GM19035 (cell line): Measurements from ENCODE around the gene PLA2G1B.
"Not testable (repeated sequence)": the region's sequence is repeated elsewhere in the genome, so short reads cannot be mapped to it uniquely, and the experiment has no call there.

Experiments used
- ATAC-seq: cut with Tn5 transposase; IDR thresholded peaks from one replicate; pipeline ENCODE4 v1.9.1; 2021; ENCODE audit not compliant: unreplicated experiment

The PLA2G1B gene

DNA sequence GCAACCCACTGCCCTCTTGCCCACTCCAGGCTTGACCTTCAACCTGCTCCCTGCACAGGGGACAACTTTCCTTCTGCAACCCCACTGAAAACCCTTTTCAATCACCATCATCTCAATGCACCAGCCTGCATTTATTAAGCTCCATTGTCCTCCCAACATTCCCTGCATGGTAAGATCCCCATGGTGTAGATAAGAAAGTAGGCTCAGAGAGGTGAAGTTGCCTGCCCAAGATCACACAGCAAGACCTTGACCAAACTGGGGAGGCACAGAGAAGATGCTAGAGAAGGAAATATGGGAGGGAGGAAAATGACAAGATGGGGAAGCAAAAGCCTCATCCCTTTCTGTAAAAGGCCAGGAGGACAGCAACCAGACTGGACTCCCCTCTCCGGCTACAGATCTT is 31.5 kb upstream of the PLA2G1B start:
- no peak for ATAC-seq

GRCh38 chr12:120358412-120359100 is 31.0 kb upstream of the PLA2G1B start:
- ATAC-seq = no peak

DNA sequence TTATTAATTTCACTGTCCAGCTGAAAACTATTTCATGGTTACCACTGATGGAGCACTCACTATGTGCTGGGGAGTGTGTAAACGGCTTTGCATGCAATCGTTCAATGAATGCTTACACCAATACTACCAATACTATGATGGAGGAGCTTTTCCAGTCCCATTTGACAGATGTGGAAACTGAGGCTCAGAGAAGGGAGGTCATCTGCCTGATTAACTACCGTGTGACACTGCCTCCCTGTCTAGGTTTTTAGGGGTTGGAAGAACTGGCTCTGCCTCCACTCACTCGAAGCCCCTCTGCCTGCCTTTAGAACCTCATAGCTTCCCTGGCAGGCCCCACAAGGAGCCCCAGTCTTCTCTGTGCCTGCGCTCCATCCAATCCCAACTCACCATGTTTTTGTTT is 29.5 kb upstream of the PLA2G1B start:
- no peak for ATAC-seq

DNA sequence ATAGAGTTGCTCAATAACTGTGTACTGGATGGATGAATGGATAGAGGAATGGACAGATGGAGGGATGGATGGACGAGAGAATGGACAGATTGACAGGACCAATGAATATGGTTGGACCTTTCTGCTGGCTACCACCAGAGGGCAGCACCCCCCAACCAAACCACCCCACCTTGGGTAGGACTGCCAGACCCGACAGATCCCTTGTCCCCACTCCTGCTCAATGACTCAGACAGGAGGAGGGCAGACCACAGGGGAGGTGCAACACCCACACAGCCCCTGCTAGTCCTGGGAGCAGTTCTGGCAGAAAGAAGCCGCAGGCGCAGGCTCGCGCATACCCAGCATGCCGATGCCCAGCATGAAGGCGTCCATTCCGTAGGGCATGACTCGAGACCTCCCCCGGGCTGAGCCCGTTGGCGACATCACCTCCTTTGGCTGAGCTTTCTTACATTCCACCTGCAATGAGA is 29.0 kb upstream of the PLA2G1B start:
- no peak for ATAC-seq

DNA sequence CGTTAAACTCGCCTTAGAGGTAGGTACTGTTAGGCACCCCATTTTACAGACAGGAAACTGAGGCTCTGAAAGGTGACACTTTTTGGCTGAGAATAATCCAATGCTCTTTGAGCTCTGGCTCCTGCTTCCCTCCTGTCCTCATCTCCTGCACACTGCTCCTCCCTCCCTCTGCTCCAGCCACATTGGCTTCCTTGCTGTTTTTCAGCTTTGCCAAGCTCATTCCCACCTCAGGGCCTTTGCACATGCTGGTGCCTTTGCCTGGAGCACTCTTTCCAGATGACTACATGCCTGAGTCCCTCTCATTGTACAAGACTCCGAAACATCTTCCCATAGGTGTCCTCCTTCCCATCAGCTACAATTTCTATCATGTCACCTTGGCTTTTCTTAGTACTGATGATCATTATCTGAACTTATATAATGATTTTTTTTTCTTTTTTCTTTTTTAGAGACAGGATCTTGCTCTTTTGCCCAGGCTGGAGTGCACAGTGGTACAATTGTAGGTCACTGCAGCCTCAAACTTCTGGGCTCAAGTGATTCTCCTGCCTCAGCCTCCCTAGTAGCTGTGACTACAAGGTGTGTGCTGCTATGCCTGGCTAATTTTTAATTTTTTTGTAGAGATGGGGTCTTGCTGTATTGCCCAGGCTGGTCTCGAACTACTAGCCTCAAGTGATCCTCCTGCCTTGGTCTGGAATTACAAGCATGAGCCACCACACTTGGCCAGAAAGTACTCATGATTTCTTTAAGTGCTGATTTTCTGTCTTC is 26.2 kb upstream of the PLA2G1B start:
- ATAC-seq = no peak

GRCh38 chr12:120353136-120353535 is 25.6 kb upstream of the PLA2G1B start:
- no peak for ATAC-seq

GRCh38 chr12:120352117-120352516 is 24.5 kb upstream of the PLA2G1B start:
- no peak for ATAC-seq

GRCh38 chr12:120350576-120351350 is 23.2 kb upstream of the PLA2G1B start:
- ATAC-seq = no peak

- ATAC-seq = no peak
These were observed 20.2 kb upstream of the PLA2G1B start for GRCh38 chr12:120347766-120348165.

- no peak for ATAC-seq
These were observed 19.1 kb upstream of the PLA2G1B start for GRCh38 chr12:120346681-120347080.

DNA sequence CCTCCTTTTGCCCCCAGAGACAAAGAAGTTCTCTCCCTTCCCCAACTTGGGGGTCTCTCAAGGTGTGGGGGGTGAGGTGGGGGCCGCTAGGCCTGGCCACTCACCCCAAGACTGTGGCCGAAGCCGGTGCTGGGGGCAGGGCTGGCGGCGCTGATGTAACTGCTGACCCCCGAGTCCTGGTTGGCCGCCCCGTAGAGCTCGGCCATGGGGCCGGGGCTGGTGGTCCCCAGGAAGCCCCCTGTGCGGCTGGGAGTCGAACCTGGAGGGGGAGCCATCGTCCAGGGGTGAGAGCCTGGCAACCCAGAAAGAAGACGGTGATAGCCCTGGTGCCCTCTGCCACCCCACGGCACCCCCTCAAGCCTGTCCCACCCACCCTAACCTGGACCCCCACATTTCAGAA is 18.5 kb upstream of the PLA2G1B start:
- no peak for ATAC-seq

DNA sequence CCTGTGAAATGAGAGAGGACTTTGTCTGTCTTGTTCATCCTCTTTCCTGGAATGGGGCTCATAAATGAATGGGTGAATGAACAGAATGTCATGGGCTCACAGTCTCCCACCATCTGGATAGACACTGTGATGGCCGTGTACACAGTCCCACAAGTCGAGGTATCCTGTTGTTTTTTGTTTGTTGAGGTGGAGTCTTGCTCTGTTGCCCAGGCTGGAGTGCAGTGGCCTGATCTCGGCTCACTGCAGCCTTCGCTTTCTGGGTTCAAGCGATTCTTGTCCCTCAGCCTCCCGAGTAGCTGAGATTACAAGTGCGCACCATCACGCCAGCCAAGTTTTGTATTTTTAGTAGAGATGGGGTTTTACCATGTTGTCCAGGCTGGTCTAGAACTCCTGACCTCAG is 16.1 kb upstream of the PLA2G1B start:
- ATAC-seq = no peak

DNA sequence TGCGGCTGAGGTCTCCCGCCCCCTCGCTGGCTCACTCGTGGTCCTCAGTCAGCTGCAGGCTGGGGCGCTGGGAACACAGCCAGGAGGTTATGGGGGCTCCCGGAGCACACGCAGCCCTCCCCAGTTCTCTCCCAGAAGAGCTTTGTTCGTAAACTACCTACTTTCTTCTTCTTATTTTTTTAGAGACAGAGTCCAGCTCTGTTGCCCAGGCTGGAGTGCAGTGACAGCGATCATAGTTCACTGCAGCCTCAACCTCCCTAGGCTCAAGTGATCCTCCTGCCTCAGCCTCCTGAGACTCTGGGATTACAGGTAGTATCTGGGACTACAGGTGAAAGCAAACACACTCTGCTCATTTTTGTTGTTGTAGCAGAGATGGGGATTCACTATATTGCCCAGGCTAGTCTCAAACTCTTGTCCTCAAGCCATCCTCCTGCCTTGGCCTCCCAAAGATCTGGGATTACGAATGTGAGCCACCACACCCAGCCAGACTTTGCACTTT is 15.5 kb upstream of the PLA2G1B start:
- ATAC-seq = no peak

DNA sequence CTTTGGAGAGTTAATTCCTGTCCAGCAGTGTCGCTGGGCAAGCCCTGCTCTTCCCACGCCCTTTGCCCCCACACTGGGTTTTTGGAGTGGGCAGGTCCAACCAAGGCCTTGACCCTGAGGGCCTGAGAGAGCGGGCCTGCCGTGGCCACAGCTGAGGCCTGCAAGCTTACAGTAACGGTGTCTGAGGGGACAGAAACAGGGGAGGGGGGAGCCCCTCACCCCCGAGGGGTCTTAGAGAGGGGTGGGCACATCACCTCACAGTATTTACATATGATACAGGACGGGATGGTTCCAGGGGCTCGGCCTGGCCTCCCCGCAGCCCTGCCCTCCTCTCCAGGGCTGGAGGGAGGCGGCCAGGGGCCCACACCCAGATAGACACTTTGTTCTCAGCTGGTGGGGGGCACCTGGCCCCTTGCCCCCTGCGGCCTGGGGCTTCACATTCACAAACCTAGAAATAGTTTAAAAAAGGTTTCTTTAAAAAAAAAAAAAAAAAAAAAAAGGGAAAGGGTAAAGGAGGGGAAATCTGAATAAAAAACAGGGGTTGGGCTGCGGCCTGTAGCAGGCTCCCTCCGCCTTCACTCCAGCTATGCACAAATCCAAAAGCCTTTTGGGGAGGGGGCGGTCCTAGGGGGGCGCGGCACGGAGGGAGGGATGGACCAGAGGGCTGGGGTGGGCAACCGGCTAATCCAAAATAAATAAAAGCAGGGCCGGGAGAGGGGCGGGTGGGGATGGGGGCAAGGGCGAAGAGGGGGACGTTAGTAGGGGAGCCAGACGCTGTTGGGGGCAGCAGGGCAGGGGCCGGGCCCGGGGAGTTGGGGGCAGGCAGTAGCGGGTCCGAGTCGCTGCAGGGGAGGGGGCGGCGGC is 14.8 kb upstream of the PLA2G1B start:
- no peak for ATAC-seq

DNA sequence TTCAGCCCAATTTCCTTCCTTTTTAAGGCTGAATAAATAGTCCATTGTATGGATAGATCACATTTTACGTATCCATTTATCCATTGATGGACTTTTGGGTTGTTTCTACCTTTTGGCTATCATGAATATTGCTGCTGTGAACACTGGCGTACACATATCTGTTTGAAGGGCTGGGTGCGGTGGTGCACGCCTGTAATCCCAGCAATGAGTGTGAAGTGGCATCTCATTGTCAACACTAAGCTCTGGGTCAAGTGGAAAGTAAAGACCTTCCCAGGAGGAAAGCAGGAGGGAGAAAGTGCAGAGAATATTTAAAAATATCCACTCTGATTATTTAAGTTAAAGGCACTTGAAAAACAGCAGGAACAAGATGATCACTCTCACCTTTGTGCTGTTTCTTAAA is 11.7 kb upstream of the PLA2G1B start:
- no peak for ATAC-seq

DNA sequence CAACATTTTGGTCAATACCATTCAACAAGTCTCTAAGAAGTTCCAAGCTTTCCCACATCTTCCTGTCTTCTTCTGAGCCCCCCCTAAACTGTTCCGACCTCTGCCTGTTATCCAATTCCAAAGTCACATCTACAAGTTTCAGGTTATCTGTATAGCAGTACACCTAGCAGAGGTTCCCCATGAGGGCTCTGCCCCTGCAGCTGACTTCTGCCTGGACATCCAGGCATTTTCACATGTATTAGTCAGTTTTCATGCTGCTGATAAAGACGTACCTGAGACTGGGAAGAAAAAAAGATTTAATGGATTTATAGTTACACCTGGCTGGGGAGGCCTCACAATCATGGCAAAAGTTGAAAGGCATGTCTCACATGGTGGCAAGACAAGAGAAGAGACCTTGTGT is 10.2 kb upstream of the PLA2G1B start:
- no peak for ATAC-seq

GRCh38 chr12:120336392-120336791 is 8.8 kb upstream of the PLA2G1B start:
- not testable (repeated sequence) for ATAC-seq

DNA sequence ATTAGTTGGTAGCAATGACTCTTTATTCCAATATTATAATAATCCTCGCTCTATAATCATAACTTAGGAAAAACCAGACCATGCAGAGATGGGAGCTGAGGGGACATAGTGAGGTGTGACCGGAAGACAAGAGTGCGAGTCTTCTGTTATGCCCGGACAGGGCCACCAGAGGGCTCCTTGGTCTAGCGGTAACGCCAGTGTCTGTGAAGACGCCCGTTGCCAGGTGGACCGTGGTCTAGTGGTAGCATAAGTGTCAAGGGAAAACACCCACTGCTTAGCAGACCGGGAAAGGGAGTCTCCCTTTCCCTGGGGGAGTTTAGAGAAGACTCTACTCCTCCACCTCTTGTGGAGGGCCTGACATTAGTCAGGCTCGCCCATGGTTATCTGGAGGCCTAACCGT is 7.9 kb upstream of the PLA2G1B start:
- not testable (repeated sequence) for ATAC-seq

- no peak for ATAC-seq
These were observed 4.9 kb upstream of the PLA2G1B start for GRCh38 chr12:120332523-120332922.

- ATAC-seq = no peak
These were observed 4.5 kb upstream of the PLA2G1B start for GRCh38 chr12:120332041-120332440.

- ATAC-seq = no peak
These were observed 3.8 kb upstream of the PLA2G1B start for GRCh38 chr12:120331390-120331789.
